Spleen (tissue), 7 donors: Measurements from ENCODE around the gene AFAP1L2.

Source experiments
- POLR2A ChIP-seq, 3 donors: fragments of 450-650 bp; IDR thresholded peaks; one replicate each; pipeline ENCODE4 v1.5.1; 2017; ENCODE audit warnings: antibody characterized with exemption in 3 of 3, mild to moderate bottlenecking in 1 of 3
- POLR2AphosphoS5 ChIP-seq, 3 donors: sonication (generic); formaldehyde crosslinking; IDR thresholded peaks; one replicate each; pipeline ENCODE4 v1.5.1; 2017; ENCODE audit warnings: antibody characterized with exemption in 3 of 3
- TF ChIP-seq, protein P1 (sequence below), 11 experiments: fragments of 200-600 bp in 7 of 11; fragments of 450-650 bp in 4 of 11; sonication (generic) in 4 of 11; IDR thresholded peaks in 8 of 11; conservative IDR thresholded peaks in 3 of 11; 1 replicate in 7 of 11; 2 replicates in 4 of 11; pipeline versions ENCODE4 v1.4.0 to v1.8.0; 2016 to 2021; ENCODE audit warnings: antibody characterized with exemption in 11 of 11, inconsistent platforms in 4 of 11, mild to moderate bottlenecking in 1 of 11
- donor health status: DM: no; HTN: no; CAD: no; lungs with moderate emphysema.
- donor health status: DM: no; HTN: no; CAD: no.
- donor health status: DM: no; HTN: no; CAD: no.

- TF ChIP-seq, protein P1, sequence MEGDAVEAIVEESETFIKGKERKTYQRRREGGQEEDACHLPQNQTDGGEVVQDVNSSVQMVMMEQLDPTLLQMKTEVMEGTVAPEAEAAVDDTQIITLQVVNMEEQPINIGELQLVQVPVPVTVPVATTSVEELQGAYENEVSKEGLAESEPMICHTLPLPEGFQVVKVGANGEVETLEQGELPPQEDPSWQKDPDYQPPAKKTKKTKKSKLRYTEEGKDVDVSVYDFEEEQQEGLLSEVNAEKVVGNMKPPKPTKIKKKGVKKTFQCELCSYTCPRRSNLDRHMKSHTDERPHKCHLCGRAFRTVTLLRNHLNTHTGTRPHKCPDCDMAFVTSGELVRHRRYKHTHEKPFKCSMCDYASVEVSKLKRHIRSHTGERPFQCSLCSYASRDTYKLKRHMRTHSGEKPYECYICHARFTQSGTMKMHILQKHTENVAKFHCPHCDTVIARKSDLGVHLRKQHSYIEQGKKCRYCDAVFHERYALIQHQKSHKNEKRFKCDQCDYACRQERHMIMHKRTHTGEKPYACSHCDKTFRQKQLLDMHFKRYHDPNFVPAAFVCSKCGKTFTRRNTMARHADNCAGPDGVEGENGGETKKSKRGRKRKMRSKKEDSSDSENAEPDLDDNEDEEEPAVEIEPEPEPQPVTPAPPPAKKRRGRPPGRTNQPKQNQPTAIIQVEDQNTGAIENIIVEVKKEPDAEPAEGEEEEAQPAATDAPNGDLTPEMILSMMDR (IDR thresholded peaks at IDR 0.05 in 8 of 11, conservative IDR thresholded peaks at IDR 0.05 in 3 of 11) = no peak
- TF ChIP-seq POLR2A (IDR thresholded peaks at IDR 0.05) (no peak), POLR2AphosphoS5 (IDR thresholded peaks at IDR 0.05) (no peak)
Observed at GRCh38 chr10:114356751-114357514, 47.4 kb downstream of the AFAP1L2 start.
